SW 1271 (cell line): ENCODE measurements around the gene SEC62.
"Not testable (repeated sequence)": the region's sequence is repeated elsewhere in the genome, so short reads cannot be mapped to it uniquely, and the experiment has no call there.

ENCODE experiments used
- DNase-seq, 2 experiments: peaks; one replicate each; lab custom pipeline; 2025; lab: John Stamatoyannopoulos, UW

The SEC62 gene

GRCh38 chr3:170016057-170016456, 49.5 kb downstream of the SEC62 start:
- no peak for DNase-seq

GRCh38 chr3:170019306-170019705, 52.7 kb downstream of the SEC62 start:
- not testable (repeated sequence) for DNase-seq

- no peak for DNase-seq
Measured at GRCh38 chr3:170021083-170021482, 54.5 kb downstream of the SEC62 start.

- DNase-seq = no peak
Measured at GRCh38 chr3:170022336-170022735, 55.7 kb downstream of the SEC62 start.

GRCh38 chr3:170023165-170023564, 56.6 kb downstream of the SEC62 start:
- DNase-seq = no peak

- DNase-seq = no peak
Measured at GRCh38 chr3:170024581-170024980, 58.0 kb downstream of the SEC62 start.

- DNase-seq = no peak
Measured at GRCh38 chr3:170027233-170028102, 60.9 kb downstream of the SEC62 start.

- DNase-seq = no peak
Measured at GRCh38 chr3:170033489-170033888, 66.9 kb downstream of the SEC62 start.

- peak in 1 of 2 experiments; percentile 65 for DNase-seq
Measured at GRCh38 chr3:170037463-170038433, 71.1 kb downstream of the SEC62 start, which contains the start of gene GPR160. GPR160 (plus strand) TSS chr3:170037995; CDS start chr3:170083973, 45,978 bp downstream.

- DNase-seq = no peak
Measured at GRCh38 chr3:170038434-170039110, 72.0 kb downstream of the SEC62 start.

GRCh38 chr3:170040418-170040817, 73.8 kb downstream of the SEC62 start:
- no peak for DNase-seq

GRCh38 chr3:170043506-170043905, 76.9 kb downstream of the SEC62 start:
- DNase-seq = no peak

- no peak for DNase-seq
Measured at GRCh38 chr3:170044271-170044670, 77.7 kb downstream of the SEC62 start.

GRCh38 chr3:170044795-170045244, 78.2 kb downstream of the SEC62 start:
- DNase-seq = no peak

- DNase-seq = no peak
Measured at GRCh38 chr3:170046269-170047132, 79.9 kb downstream of the SEC62 start.

GRCh38 chr3:170047133-170047404, 80.5 kb downstream of the SEC62 start:
- no peak for DNase-seq
